ENCODE results near the gene FCN1. TPM values are rescaled to one million over a fixed set of nuclear protein-coding genes. Genes with fewer than 3 reads are reported as not detected.

FCN1 gene
- total RNA-seq, 1 donor, result 1,156 TPM

DNA sequence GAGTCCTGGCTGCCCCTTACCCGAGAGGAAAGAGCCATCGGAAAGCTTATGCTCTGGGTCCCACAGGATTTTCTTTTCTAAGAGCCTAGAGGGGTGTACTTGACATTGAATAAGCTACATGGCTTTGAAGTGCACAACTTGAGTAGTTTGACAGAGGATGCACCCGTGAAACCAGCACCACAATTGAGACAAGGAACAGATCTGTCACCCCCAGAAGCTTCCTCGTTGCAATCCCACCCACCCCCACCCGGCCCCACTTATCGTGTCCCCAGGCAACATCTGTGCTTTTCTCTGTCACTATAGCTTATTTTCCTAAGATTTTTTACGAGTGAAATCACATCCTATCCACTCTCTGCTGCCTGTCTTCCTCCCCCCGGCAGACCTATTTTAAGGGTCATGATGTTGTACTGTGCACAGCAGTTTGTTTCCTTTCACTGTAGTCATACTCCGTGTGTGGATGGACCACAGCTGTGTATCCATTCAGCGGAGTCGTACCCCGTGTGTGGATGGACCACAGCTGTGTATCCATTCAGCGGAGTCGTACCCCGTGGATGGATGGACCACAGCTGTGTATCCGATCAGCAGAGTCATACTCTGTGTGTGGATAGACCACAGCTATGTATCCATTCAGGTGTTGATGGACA, 45.9 kb downstream of the FCN1 start:
- Histone ChIP-seq H3K4me3 (ENCODE audit: low read length) (no peak overlapping the region), H3K4me1 (ENCODE audit: insufficient read depth, low read length) (no peaks in the 10 kb centered on the region), H3K27me3 (ENCODE audit: insufficient read depth, low read length) (no peaks in the 10 kb centered on the region), H3K9me3 (ENCODE audit: low read depth, low read length) (no peaks in the 10 kb centered on the region)

DNA sequence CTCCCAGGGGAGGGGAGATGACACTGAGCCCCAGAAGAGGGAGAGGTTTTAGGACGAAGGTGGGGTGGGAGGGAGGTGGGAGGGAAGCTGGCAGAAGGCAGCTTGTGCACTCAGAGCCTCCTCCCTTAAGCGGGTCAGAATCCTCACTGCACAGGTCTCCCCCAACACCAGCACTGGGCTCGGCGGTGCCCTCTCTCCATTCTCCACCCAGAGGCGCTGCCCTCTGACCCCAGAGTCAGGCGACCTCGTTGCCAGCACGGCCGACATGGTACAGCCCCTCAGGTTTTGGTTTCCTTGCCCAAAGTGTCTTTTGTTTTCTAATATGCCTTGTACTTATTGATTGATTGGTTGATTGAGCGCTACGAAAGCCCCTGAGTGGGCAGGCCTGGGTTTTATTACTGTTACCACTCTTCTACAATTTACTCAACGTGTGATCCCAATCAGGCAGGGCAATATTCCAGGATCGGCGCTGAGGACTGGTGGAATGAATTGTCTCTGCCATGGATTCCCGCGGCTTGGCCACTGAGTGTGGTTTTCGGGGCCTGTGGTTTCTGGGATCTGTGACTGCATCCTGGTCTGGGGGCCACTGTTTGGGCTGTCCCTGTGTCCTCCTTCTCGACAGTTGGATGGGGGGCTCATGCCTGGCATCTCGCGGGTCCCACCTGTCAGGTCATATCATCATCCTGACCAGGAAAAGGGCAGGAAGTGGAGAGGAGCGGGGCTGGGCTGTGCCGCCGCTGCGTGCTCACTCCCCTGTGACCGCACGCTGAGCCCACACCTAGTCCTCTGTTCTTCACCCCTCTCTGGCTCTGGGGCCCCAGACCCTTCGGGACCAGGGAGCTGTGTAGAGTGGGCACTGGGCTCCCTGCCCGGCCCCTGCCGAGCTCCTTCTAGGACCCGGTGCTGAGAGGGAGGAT, 46.7 kb downstream of the FCN1 start:
- Histone ChIP-seq H3K27me3 (ENCODE audit: insufficient read depth, low read length) (no peaks in the 10 kb centered on the region), H3K9me3 (ENCODE audit: low read depth, low read length) (no peaks in the 10 kb centered on the region), H3K4me1 (ENCODE audit: insufficient read depth, low read length) (no peaks in the 10 kb centered on the region), H3K4me3 (ENCODE audit: low read length) (no peak overlapping the region)

DNA sequence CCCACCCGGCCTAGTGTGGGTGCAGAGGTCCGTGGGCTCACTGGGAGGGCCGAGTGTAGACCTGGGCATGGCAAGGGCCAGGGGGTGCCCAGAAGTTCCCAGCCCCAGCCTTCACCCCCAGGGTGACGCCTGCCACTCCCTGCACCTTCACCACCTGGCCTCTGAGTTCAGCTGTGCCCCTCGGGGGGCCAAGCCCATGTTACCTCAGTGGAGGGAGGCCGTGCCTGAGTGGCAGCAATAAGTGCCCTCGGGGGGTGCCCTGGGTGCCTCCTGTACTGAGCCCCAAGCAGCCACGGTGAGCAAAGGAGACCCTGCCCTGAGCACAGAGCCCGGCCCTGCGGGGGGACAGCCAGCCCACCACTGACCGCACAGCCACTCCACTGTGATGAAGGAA, 47.4 kb downstream of the FCN1 start:
- H3K4me1 ChIP-seq (ENCODE audit: insufficient read depth, low read length), result no peaks in the 10 kb centered on the region
- H3K9me3 ChIP-seq (ENCODE audit: low read depth, low read length), result no peaks in the 10 kb centered on the region
- no peaks in the 10 kb centered on the region for H3K27me3 ChIP-seq (ENCODE audit: insufficient read depth, low read length)
- H3K4me3 ChIP-seq (ENCODE audit: low read length), result no peak overlapping the region

DNA sequence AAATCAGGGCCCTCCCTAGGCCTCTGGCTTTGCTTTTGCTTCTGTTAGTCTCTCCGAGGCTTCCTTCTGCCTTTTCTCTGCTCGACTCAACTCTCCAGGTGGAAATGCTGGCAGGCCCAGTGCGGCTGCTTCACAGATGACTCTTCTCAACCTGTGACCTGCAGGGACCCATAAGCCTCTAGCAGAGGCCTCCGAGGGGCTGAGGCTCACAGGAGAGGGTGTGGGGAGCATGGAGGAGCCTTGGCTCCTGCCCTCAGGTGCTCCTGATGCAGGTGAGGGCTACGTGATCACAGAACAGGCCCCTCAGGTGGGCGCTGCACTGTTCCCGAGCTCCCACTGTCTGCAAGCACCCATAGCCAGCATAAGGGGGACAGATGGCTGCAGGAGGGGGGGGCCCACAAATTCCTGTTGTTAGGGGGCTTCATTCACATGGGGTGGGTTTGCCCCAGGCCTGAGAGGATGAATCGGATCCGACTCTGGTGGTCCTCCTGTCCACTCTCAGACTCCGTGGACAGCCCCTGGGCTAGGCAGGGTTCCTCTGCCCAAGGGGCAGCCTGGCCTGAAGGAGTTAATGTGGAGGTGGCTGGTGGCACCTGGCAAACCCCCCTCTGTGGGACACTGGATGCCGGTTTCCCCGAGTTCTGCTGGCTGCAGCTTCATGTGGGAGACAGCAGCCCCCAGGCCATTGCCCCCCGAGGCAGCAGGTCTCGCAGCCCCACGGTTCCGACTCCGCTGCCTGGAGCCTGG, 48.0 kb downstream of the FCN1 start:
- Histone ChIP-seq H3K4me1 (ENCODE audit: insufficient read depth, low read length) (no peaks in the 10 kb centered on the region), H3K9me3 (ENCODE audit: low read depth, low read length) (no peaks in the 10 kb centered on the region), H3K27me3 (ENCODE audit: insufficient read depth, low read length) (no peaks in the 10 kb centered on the region), H3K4me3 (ENCODE audit: low read length) (no peak overlapping the region)

DNA sequence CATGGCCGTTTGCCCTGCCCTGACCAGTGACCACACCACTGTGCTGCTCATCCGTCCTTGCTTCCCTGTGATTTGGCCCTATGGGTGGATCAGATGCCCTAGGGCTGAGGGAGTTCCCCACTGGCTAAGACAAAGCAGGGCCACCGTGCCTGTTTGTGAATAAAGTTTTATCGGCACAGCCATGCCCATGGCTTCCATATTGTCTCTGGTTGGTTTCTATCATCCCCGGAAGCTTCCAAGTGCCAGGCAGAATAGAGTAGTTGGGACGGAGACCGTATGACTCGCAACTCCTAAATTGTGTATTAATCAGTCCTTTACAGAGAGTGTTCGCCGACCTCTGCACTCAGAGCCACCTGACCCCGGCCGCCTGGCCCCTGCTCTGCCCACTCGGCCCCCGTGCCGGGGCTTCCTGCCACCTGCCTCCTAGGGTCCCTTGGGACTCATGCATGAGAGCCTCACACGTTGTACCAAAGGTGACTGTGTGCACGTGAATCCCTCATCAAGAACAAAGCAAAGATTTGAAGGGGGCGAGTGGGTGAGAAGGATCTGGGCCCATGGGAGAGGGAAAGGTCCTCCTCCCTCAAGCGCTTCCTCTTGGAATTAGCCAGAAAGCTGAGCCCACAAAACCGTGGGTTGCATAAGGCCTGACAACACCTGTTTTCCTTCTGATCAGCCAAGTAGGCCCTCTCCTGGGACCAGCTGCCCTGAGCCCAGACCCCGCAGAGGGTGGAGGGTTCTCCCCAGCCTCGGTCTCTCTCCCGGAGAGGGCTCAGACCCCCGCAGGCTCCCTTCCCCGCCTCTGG, 48.8 kb downstream of the FCN1 start:
- Histone ChIP-seq H3K4me3 (ENCODE audit: low read length) (no peak overlapping the region), H3K27me3 (ENCODE audit: insufficient read depth, low read length) (no peaks in the 10 kb centered on the region), H3K4me1 (ENCODE audit: insufficient read depth, low read length) (no peaks in the 10 kb centered on the region), H3K9me3 (ENCODE audit: low read depth, low read length) (no peaks in the 10 kb centered on the region)

DNA sequence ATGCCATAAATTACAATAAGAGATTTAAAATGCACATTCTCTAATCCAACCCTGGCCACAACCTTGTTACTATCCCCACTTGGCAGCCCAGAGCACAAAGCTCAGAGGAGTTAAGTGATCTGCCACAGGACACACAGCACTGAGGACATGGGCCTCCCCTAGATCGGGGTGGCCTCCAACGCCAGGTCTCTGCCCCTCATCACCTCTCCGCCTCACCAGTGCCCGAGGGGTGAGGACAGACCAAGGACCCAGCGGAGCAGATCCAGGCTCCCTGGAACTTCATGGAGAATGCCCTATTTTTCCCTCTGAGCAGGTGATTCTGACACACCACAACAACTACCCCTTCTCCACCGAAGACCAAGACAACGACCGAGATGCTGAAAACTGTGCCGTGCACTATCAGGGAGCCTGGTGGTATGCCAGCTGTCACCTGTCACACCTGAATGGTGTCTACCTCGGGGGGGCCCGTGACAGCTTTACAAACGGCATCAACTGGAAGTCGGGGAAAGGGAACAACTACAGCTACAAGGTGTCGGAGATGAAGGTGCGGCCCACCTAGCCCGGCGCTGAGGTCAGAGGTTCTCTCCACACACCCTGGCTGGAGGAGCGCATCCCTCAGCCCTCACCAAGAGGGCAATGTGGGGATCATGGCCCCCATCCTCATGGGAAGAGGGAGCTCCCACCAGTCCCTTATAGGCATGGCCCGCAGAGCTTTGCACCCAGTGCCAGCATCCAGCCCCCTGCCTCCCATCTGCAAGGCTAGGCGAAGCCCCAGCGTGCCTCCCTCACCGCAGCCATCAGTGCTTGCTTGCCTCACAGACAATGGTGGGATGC, 49.6 kb downstream of the FCN1 start:
- Histone ChIP-seq H3K27me3 (ENCODE audit: insufficient read depth, low read length) (no peaks in the 10 kb centered on the region), H3K4me3 (ENCODE audit: low read length) (no peak overlapping the region), H3K4me1 (ENCODE audit: insufficient read depth, low read length) (no peaks in the 10 kb centered on the region), H3K9me3 (ENCODE audit: low read depth, low read length) (no peaks in the 10 kb centered on the region)

DNA sequence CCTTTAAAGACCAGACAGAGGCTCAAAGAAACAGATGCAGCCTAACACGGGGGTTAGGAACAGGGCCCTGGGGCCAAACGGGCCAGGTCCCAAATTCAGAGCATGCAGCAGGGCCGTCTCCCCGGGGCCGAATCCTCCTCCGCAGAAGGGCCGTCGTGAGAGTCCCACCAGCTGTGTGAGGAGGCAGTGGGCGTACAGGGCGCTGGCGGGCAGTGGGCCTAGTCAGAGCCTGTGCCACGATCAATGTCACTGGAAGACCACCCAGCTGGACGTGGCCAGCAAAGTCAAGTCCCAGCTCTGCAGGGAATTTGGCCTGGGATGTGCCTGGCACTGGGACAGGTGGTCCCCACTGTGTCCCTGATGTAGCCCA, 52.9 kb downstream of the FCN1 start:
- H3K4me1 ChIP-seq (ENCODE audit: insufficient read depth, low read length), result no peaks in the 10 kb centered on the region
- no peaks in the 10 kb centered on the region for H3K9me3 ChIP-seq (ENCODE audit: low read depth, low read length)
- no peaks in the 10 kb centered on the region for H3K27me3 ChIP-seq (ENCODE audit: insufficient read depth, low read length)
- no peak overlapping the region for H3K4me3 ChIP-seq (ENCODE audit: low read length)

DNA sequence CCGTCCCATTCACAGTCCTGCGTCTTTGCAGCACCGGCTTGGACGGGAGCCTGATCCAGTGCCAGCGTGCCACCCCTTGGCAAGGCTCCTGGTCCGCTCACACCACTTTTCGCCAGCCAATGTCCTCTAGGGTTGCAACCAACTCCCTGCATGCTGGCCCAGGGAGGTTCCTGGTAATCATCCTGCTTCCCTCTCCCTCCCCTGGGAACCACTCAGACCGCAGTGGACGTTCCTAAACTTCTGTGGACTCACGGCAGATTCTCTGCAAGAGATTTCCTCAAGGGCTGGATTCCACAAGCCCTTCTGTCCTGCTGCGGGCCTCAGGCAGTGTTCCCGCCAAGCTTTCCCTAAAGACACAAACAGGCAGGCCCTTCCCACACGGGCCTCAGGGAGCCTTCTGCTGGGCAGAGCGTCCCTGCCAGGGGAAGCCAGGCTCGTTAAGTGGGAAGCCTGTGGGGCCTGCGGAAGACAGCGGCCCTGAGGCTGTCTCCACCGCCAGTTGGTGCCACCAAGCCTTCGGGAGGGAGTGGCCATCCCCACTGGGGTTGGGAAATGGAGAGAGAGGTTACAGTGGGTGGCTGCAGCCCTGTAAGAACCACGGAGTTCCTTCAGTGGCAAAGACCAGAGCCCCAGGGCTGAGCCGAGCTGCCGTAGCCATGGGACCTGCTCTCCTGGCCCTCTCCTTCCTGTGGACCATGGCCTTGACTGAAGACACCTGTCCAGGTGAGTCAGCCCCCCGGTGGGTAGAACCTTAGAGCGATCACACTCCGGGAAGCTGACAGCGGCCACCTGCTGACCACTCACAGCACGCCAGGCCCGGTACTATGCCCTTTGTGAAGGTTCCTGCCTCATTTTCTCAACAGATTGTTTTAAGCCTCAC, 53.5 kb downstream of the FCN1 start:
- H3K27me3 ChIP-seq (ENCODE audit: insufficient read depth, low read length), result no peaks in the 10 kb centered on the region
- H3K4me3 ChIP-seq (ENCODE audit: low read length), result no peak overlapping the region
- no peaks in the 10 kb centered on the region for H3K4me1 ChIP-seq (ENCODE audit: insufficient read depth, low read length)
- H3K9me3 ChIP-seq (ENCODE audit: low read depth, low read length), result no peaks in the 10 kb centered on the region

DNA sequence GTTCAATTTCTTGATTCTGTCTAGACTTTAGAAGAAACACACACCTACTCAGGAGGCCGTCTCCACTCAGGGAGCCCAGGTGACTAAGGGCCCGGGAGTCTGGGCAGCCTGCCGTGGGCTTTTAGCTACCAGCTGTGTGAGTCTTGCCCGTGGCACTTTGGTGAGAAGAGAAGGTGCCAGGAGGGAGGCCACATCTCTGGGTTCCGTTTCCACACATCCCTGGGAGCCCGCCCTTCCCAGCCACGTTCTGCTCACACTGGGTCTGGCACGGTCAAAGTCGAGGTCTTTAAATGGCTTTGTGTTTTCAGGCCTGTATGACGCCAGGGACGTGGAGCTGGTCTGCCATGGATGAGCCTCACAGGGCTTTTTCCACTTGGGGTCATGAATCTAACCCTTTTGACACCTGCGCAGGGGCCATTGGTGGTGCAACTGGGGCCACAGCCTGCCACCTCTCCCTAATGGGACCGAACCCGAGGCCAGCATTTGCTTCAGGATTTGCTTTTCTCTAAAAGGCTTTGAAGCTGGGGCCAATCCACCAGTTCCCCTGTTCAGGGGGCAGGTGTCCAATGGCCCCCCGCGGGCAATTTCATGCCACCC, 54.3 kb downstream of the FCN1 start:
- Histone ChIP-seq H3K9me3 (ENCODE audit: low read depth, low read length) (no peaks in the 10 kb centered on the region), H3K27me3 (ENCODE audit: insufficient read depth, low read length) (no peaks in the 10 kb centered on the region), H3K4me1 (ENCODE audit: insufficient read depth, low read length) (no peaks in the 10 kb centered on the region), H3K4me3 (ENCODE audit: low read length) (no peak overlapping the region)

DNA sequence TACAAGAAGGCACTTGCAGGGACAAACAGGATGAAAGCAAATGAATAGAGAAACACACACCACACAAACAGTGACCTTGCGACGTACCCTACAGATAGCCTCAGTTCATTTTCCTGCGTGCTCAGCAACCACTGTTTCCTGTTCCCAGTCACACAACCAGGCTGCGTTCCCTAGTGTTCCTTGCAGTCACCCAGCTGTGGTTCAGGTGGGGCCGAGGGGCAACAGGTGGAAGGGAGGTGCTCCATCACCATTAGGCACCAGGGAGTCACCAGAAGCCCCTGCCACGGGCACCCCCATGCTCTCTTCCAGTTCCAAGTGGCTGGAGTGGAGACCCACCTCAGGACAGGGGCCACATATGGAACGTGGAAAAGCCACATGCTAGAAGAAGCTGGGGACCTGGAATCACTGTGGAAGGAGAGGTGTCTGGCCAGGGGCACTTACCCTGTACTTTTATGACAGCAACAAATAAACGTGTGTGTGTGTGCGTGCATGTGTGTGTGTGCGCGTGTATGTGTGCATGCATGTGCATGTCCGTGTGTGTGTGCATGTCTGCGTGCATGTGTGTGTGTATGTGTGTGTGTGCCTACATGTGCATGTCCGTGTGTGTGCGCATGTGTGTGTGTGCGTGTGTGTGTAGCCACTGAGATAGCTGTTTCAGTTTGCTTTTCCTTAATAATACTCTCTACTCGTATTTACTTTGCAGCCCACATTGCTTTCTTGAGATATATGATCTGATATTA, 55.9 kb downstream of the FCN1 start:
- H3K4me1 ChIP-seq (ENCODE audit: insufficient read depth, low read length), result no peaks in the 10 kb centered on the region
- H3K27me3 ChIP-seq (ENCODE audit: insufficient read depth, low read length), result no peaks in the 10 kb centered on the region

DNA sequence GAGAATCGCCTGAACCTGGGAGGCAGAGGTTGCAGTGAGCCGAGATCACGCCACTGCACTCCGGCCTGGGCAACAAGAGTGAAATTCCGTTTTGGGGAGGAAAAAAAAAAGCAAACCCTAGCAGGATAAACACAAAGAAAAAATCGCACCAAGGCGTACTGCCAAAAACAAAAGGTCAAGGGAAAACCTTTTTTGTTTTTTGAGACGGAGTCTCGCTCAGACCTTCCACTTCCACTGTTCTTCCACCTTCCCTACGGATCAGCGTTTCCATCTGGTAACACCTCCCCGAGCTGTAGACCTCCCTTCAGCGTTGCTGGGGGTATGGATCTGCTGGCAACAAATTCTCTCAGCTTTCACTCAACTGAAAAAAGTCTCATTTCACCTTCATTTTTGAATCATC, 57.2 kb downstream of the FCN1 start:
- no peaks in the 10 kb centered on the region for H3K27me3 ChIP-seq (ENCODE audit: insufficient read depth, low read length)
- no peaks in the 10 kb centered on the region for H3K4me1 ChIP-seq (ENCODE audit: insufficient read depth, low read length)
- no peak overlapping the region for H3K4me3 ChIP-seq (ENCODE audit: low read length)
- no peaks in the 10 kb centered on the region for H3K9me3 ChIP-seq (ENCODE audit: low read depth, low read length)

More for the DNA sequence above, 55.9 kb downstream of the FCN1 start:
- H3K9me3 ChIP-seq (ENCODE audit: low read depth, low read length), result no peaks in the 10 kb centered on the region
- no peak overlapping the region for H3K4me3 ChIP-seq (ENCODE audit: low read length)

DNA sequence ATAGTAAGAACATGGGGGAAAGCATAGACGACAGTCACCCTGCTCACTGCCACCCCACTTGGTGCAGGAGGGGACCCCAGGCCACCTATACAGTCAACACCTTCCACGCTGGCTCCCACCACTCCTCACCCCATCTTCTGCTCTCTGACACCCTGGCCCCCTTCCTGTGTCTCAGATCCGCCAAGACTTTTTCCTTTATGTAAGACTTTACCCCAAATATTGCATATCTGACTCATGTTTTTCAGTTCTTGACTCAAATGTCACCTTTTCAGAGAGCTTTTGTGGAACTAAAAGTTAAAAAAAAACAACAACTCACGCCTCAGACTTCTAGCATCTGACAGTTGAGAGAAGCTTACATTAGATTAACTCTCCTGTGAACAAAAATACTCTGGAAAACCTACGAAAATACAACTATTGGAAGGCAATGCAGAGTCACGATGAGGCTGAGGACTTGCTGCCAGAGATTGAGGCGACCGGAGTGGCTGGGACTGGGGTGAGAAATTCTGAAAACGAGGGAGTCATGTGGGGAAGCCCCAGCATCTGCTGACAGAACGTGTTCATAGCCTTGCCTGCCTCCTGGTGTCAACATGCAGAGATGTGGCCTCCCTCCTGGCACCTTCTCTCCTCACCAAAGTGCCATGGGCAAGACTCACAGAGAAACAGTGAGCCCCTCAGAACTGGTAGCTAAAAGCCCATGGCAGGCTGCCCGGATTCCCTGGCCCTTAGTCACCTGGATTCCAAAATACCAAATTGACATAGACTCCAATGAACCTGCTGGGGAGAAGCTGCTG, 59.5 kb downstream of the FCN1 start:
- no peaks in the 10 kb centered on the region for H3K4me1 ChIP-seq (ENCODE audit: insufficient read depth, low read length)
- no peak overlapping the region for H3K4me3 ChIP-seq (ENCODE audit: low read length)
- no peaks in the 10 kb centered on the region for H3K9me3 ChIP-seq (ENCODE audit: low read depth, low read length)
- H3K27me3 ChIP-seq (ENCODE audit: insufficient read depth, low read length), result no peaks in the 10 kb centered on the region

All from mononuclear cell (primary cell).